ENCODE results near the gene KDELR1.

KDELR1 gene

DNA sequence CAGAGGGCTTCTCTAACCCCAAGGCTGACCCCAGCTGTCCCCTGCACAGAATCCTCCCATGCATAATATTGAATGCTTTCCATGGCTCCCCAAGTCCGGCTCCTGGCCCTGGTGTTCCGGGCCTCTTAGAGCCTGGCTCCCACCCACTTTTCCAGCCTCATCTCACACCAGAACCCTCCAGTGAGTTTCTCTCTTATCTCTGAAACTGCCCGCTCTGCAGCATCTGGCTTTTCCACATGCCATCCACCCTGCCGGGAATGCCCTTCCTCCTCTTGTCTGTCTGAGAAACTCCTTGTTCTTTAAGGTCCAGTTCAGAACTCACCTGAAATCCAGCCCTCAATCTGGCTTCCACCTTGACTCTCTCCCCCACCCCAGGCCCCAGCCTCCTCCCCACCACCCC lies 20.4 kb downstream of the KDELR1 start:
- no peak for DNase-seq

- DNase-seq: no peak
Observed at GRCh38 chr19:48368936-48369335, 22.4 kb downstream of the KDELR1 start.

DNA sequence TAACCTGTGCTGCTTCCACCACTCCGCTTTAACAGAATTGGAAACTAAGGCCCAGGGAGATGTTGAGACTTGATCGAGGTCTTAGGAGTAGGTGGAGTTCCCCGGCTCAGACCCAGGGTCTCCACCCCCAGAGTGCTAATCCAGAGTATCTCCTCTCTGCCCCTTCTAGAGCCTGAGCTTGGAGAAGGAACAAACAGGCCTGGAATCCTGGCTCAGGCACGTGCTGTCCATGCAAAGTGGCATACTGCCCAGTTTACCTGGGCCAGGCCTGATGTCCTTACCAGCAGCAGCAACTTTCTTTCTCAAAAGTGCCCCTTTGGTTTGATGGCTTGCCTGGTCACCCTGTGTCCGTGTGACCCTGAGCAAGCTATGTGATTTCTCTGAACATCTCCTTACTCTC lies 23.5 kb downstream of the KDELR1 start:
- no peak for DNase-seq

DNA sequence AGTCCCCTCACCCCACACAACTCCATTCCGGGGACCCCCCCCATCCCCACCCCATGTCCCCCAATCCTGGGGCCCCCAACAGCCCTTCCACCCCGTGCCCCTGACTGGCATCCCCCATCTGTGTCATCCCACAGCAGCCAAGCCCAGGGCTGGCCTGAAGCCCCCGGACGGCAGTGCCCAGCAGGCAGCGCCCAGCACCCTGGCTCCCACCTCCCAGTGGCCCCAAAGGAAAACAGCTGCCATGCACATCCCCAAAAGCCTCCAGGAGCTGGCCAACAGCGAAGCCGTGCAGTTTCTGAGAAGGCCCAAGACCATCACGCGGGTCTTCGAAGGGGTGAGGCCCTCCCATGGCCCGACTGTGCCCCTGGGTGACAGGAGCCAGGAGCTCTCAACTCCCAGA lies 25.7 kb downstream of the KDELR1 start:
- DNase-seq: no peak

DNA sequence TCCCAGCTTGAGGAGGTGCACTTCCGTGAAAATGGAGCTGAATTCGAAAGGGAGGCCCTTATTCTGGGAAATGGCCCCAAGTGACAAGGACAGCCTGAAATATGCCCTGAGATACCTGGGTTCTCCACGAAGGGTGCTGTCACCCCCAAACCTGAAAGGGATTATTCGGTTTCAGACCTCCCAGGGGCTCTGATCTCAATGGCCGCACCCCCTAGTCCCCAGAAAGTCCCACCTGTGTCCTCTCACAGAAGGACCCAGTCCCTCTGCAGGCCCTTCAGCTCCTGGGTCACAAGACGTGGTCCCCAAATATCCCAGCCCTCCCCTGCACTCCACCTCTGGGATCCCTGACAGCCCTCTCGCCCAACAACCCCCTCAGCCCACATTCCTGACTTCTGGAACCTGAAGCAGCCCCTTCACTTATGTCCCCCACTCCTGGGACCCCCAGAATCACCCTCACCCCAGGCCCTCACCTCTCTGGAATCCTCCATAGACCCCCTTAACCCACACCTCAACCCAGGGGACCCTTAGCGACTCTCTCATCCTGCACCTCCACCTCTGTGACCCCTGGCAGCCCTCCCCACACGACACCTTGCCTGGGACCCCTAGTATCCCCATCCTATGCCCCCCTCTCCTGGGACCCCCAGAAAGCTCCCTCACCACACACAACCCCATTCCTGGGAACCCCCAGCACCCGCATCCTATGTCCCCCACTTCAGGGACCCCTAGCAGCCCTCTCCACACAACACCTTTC lies 26.6 kb downstream of the KDELR1 start:
- no peak for DNase-seq

- peak; percentile 100 for DNase-seq
Observed at GRCh38 chr19:48363810-48364597, 27.3 kb downstream of the KDELR1 start, which contains the start of the genes SYNGR4 and TMEM143. SYNGR4 (plus strand) TSS chr19:48364367; CDS start chr19:48365843, 1,476 bp downstream. TMEM143 (minus strand) TSS chr19:48363940; CDS start chr19:48363920, 20 bp downstream.

DNA sequence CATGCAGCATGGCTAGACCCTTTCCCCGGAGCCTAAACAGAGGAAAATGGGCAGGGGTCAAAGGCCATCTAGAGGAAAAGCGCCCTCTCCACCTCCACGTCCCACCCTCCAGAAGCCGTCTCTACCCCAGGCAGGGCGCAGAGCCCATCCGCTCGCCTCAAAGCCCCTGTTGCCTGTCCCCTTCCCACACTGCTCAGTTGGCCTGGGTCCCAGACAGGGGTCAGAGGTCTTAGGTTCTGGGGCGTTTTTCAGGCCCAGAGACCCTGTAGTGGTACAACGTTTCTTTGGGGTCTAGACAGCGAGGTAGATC lies 27.9 kb downstream of the KDELR1 start:
- DNase-seq: no peak

- peak; percentile 96 for DNase-seq
Observed at GRCh38 chr19:48362716-48363499, 28.4 kb downstream of the KDELR1 start.

DNA sequence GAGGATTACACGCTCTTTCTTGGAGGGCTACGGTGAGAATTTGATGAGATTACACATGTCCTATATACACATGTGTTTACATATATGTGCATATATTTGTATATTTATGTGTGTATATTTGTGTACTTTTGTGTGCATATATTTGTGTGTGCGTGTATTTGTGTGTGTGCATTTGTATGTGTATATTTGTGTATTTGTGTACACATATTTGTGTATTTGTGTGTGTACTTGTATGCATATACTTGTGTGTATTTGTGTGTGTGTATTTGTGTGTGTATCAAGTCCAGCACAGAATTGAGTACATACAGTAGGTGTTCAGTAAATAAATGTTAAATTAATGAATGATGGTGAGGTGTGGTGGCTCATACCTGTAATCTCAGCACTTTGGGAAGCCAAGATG lies 29.4 kb downstream of the KDELR1 start:
- DNase-seq: no peak

DNA sequence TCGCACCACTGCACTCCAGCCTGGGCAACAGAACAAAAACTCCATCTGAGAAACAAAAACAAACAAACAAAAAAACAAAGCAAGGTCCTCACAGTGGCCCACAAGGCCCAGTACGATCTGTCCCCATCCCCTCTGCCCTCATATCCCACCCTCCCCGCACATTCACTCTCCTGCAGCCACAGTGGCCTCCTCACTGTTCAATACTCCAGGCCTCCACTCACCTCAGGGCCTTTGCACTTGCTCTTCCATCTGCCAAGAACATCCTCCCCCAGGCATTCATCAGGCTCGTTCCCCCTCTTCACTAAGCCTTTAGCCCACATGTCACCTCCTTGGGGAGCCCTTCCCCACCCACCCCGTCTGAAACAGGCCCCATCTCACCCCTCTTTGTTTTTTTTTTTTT lies 32.2 kb downstream of the KDELR1 start:
- DNase-seq: no peak

DNA sequence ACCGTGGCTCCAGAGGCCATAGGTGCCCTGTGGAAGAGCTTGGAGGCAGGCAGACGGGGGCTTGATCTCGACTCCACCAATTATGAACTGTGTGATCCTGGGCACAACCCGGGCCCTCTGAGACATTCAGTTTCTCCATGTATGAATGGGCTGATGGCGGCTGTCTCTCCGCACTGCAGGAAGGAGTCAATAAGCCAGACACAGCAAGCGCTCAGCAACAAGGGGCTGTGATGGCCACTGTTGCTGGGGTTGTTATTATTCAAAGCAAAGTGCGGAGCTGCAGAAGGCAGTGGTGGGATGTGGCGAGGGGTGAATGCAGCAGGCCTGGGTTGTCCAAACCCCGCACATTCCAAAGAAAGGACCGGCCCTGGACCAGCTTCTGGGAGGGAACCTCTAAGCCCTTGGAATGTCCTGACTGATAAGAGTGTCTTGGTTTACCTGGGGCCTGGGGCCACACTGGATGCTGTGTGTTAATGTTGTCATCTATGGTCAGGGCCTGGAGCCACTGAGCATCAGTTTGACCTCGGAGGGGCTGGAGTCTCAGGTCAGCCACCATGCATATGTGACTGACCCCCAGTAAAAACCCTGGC lies 35.9 kb downstream of the KDELR1 start:
- DNase-seq: no peak

DNA sequence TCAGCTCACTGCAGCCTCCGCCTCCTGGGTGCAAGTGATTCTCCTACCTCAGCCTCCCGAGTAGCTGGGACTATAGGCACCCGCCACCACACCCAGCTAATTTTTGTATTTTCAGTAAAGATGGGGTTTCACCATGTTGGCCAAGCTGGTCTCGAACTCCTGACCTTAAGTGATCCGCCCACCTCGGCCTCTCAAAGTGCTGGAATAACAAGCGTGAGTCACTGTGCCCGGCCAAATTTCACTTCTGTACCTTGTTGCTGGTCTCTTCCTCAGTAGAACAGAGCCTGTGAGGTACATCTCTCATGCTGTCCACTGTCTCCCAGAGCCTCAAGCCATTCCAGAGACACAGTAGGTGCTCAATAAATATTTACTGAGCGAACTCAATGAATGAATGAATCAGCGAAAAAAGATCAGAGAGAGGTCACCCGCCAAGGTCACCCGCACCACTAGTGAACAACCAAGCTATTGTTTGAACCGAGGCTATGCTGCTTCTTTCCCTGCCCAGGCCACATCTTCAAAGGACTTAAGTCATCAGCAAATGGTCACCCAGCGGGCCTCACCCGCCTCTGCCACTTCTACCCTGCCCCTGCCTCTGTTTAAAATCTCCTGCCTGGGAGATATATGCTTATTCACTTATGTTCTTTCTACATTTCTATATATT lies 36.9 kb downstream of the KDELR1 start:
- no peak for DNase-seq

GRCh38 chr19:48353677-48354076 lies 37.7 kb downstream of the KDELR1 start:
- no peak for DNase-seq

GRCh38 chr19:48351341-48351752 lies 40.0 kb downstream of the KDELR1 start:
- peak; percentile 85 for DNase-seq

- no peak for DNase-seq
Observed at GRCh38 chr19:48350856-48351255, 40.5 kb downstream of the KDELR1 start.

GRCh38 chr19:48348737-48349136 lies 42.6 kb downstream of the KDELR1 start:
- DNase-seq: no peak

DNA sequence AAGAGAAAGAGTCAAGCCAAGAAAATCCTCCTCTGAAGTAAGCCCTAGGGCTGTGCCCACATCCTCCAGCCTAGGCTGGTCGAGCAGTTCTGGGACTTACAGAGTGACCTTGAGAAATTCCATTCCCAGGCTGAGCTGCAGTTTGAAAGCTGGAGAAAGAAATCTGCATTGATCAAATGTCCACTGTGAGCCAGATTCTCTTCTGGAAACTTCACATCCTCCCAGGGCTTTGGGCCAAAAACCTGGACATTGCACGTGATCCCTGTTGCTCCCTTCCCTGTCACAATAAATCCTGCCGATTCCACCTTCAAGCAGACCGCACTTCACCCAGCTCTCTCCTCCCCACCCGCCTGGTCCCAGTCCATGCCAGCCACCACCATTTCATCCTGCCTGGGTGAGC lies 43.3 kb downstream of the KDELR1 start:
- no peak for DNase-seq

DNA sequence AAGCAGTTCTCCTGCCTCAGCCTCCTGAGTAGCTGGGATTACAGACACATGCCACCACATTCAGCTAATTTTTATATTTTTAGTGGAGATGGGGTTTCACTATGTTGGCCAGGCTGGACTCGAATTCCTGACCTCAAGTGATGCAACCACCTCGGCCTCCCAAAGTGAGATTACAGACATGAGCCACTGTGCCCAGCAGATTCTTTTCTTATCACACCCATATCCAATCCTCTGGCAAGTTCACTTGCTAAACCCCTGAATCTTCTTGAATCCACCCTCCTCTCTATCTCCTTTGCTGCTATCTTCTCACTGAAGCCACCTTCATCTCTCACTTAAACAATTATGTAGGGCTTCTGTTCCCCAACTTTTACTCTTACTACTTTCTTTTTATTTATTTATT lies 45.2 kb downstream of the KDELR1 start:
- DNase-seq: no peak

DNA sequence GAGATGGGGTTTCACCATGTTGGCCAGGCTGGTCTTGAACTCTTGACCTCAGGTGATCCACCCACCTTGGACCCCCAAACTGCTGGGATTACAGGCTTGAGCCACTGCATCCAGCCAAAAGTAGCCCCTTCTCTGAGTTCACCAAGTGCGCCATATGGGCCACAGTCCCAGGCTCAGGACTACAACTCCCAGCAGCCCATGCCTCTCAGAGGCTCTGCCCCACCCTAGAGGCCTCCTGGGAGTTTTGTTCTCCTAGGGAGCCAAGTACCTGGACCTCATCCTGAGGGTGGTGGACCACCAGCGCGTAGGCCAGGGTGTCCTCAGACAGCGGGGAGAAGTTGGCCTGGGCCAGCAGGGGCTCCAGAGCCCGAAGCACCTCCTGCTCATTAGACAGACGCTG lies 46.5 kb downstream of the KDELR1 start:
- DNase-seq: no peak

DNA sequence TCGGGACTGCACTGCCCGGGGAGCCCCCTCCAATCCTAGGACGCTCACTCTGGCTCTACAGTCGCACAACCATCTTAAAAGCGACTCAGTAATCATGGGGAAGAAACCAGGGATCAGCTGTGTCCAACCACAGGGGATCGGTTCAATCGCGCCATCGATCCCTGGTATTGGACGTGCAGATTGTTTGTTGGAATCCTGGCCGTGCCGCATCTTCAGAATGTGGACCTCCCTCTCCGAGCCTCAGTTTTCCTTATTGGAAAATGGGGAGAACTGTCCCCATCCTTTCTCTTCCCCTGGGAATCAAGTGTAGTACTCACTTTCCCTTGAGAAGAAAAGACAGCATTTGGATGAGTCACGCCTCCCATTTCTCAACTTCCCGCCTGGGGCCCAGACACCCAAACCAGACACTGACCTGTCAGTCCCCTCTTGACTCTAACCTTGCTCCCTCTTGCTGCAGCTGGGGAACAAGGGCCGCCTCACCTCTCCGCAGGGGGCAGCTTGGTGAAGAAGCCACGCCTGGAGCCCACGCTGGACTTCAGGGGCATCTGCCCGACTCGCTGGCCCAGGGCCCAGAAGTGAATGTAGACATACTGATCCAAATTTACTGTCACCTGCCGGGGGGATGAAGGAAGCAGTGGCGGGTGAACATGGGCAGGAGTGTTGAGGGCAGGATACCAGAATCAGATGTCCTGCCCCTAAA lies 48.4 kb downstream of the KDELR1 start:
- DNase-seq: no peak

- DNase-seq: no peak
Observed at GRCh38 chr19:48342414-48342738, 49.0 kb downstream of the KDELR1 start.
